Melanocyte of skin (primary cell): ENCODE measurements around the gene RPS27. TPM values are rescaled to one million over a fixed set of nuclear protein-coding genes. Genes with fewer than 3 reads are reported as not detected.

ENCODE experiments used
- small RNA-seq, 2 donors: library from RNA; depleted of rRNA; stranded (forward); fragments of <200 nt; gene quantifications; one replicate each; pipeline ENCODE3, GENCODE V24; 2012
- total RNA-seq, 2 donors: library from RNA; depleted of rRNA; stranded (reverse); fragments of >200 nt; gene quantifications; 2 replicates each; pipeline ENCODE4 v1.2.3, GENCODE V29; 2012

Gene RPS27
- 1,000 to 10,000 TPM in 1 of 2 donors, 100 to 1,000 TPM in 1; 738 to 1,166 TPM for total RNA-seq

DNA sequence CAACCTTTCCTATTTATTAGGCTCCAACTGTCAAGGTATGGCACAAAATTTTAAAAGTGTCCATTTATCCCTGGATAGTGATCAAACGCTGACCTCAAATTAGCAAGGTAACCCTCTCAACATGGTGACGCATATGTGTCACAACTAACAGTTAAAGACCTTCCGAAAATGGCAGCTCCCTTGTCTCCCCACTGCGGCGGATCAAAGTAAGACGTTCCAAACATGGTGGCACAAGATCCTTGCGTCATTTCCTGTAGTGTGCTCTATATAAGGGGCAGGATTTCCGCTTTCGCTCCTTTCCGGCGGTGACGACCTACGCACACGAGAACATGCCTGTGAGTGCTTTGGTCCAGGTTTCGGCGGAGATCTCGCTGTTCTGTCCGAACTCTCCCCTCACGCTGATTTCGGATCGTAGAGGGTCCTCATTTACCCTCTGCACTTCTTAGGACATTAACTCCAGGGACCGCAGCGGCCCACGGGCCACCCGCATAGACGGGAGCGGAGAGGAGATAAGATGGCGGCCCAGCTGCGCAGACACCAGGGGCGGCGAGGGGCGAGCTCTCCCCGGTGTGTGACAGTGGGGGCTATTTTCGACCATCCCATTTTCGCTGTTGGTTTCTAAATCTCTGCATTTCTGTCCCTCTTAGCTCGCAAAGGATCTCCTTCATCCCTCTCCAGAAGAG lies at the start of gene RPS27:
RPS27 (plus strand) TSS at position 295 of the 683 bp plus-strand sequence; CDS start at position 330, 35 bp downstream.

GRCh38 chr1:153946622-153947241 lies 43.8 kb upstream of the RPS27 start, which contains the start of gene DENND4B:
Gene DENND4B, minus strand, starts transcription at chr1:153946718. Its CDS starts 2,344 bp downstream, at chr1:153944374.

GRCh38 chr1:153958111-153958960 lies 32.2 kb upstream of the RPS27 start, which contains the start of gene CRTC2:
Gene CRTC2, minus strand, starts transcription at chr1:153958612. Its CDS starts 115 bp downstream, at chr1:153958497.

DNA sequence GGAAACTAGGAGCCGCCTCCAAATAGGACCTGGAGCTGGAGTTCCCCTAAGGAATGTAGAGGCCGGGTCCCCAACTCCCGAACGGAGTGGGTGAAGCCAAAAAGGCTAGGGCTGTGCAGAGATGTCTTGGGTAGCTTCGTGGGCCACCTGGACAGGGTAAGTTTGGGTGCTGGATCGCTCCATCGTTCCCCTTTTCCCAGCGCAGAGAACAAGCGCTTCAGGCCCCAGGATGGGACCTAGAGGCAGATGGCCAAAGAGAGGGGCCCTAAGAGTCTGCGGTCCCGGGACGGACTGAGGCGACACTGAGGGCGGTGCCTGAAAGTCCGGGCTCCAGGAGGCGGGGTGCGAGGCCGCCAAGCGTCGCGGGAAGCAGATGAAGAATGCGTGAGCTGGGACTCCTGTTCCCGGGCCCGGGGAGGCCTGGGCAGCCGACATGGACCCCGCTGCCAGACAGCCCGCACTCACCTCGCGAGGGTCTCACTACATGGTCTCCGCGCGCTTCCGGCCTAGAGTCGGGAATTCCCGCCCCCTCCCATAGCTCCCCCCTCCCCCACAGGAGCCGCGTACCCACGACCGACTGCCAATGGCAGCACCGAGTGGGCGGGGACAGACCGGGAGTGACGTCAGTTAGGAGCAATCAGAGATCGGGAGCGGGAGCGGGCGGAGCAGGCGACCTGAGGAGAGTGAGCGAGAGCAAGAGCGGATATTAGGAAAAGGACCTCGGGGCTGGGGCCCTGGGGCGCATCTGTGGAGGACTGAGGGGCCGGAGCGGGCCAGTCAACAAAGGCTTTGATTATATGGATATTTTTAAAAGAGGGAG lies 27.3 kb upstream of the RPS27 start, which contains the start of gene SLC39A1:
SLC39A1 (minus strand) TSS at position 508 of the 820 bp plus-strand sequence. CDS start 822 bp downstream, outside the sequence.

GRCh38 chr1:153967107-153967999 lies 23.2 kb upstream of the RPS27 start, which contains the start of gene CREB3L4:
Gene CREB3L4, plus strand, starts transcription at chr1:153967902. Its CDS starts 624 bp downstream, at chr1:153968526.

GRCh38 chr1:153977250-153978240 lies 13.0 kb upstream of the RPS27 start, which contains the start of gene JTB:
Gene JTB, minus strand, starts transcription at chr1:153977674. Its CDS starts 422 bp downstream, at chr1:153977252.

GRCh38 chr1:153985941-153986761 lies 4.4 kb upstream of the RPS27 start, which contains the start of gene RAB13:
Gene RAB13, minus strand, starts transcription at chr1:153986339. Its CDS starts 103 bp downstream, at chr1:153986236.

Small RNAs within 50 kb of the gene (small RNA-seq; reads per million reads assigned to genes)
- 0 to 0.06 reads per million in 2 donors for gene MIR6737
- gene RNU6-179P: 0 reads per million in 2 donors

Other genes starting within 250 kb of the RPS27 start
- gene SLC27A3, start 215.4 kb upstream of the RPS27 start, total RNA-seq: 10 to 100 TPM; 27.2 to 59.3 TPM
- gene GATAD2B, start 67.8 kb upstream of the RPS27 start, total RNA-seq: 10 to 100 TPM; 12.7 TPM
- gene DENND4B, start 44.0 kb upstream of the RPS27 start, total RNA-seq: 10 to 100 TPM; 24.6 to 29.9 TPM
- 1 to 10 TPM; 7.9 to 9.0 TPM for gene CRTC2, start 32.1 kb upstream of the RPS27 start, total RNA-seq
- 100 to 1,000 TPM in 1 of 2 donors, 10 to 100 TPM in 1; 83.6 to 107 TPM for gene SLC39A1, start 27.2 kb upstream of the RPS27 start, total RNA-seq
- 1 to 10 TPM; 4.5 to 7.0 TPM for gene CREB3L4, start 22.9 kb upstream of the RPS27 start, total RNA-seq
- 100 to 1,000 TPM in 1 of 2 donors, 10 to 100 TPM in 1; 91.9 to 126 TPM for gene JTB, start 13.1 kb upstream of the RPS27 start, total RNA-seq
- 10 to 100 TPM; 42.3 to 42.7 TPM for gene RAB13, start 4.4 kb upstream of the RPS27 start, total RNA-seq
- under 1 TPM; under 0.01 TPM for gene NUP210L, start 164.3 kb downstream of the RPS27 start, total RNA-seq
- gene TPM3, start 201.3 kb downstream of the RPS27 start, total RNA-seq: 100 to 1,000 TPM; 413 to 623 TPM
- not detected for gene CFAP141, start 215.6 kb downstream of the RPS27 start, total RNA-seq
- gene UBAP2L, start 230.2 kb downstream of the RPS27 start, total RNA-seq: 10 to 100 TPM; 93.6 to 94.3 TPM